Neutrophil (primary cell): ENCODE data around the gene KLHL40.

Experiments
- H3K27ac ChIP-seq: fragments of 200-600 bp; sonication (generic); 2 replicates; pipeline ENCODE4 v1.5.1; 2016; ENCODE audit warnings: mild to moderate bottlenecking, moderate library complexity
- H3K27me3 ChIP-seq: fragments of 200-600 bp; sonication (generic); 2 replicates; pipeline ENCODE4 v1.6.0; 2016; ENCODE audit warnings: mild to moderate bottlenecking
- H3K36me3 ChIP-seq: fragments of 200-600 bp; sonication (generic); 2 replicates; pipeline ENCODE4 v1.5.1; 2017
- H3K4me1 ChIP-seq, 2 experiments: fragments of 200-600 bp in 1 of 2; sonication (generic) in 1 of 2; 1 replicate in 1 of 2; 2 replicates in 1 of 2; pipeline versions ENCODE4 v1.5.1 to v1.6.1; 2013 to 2016; ENCODE audit warnings: low read depth in 1 of 2, low read length in 1 of 2, mild to moderate bottlenecking in 1 of 2, moderate library complexity in 1 of 2; ENCODE audit not compliant: control insufficient read depth in 1 of 2, insufficient read depth in 1 of 2
- H3K4me3 ChIP-seq, 2 experiments: fragments of 200-600 bp in 1 of 2; sonication (generic) in 1 of 2; 1 replicate in 1 of 2; 2 replicates in 1 of 2; pipeline ENCODE4 v1.5.1; 2013 to 2016; ENCODE audit warnings: low read depth in 1 of 2, low read length in 1 of 2, mild to moderate bottlenecking in 1 of 2, moderate library complexity in 1 of 2
- H3K9me3 ChIP-seq: fragments of 200-600 bp; sonication (generic); 2 replicates; pipeline ENCODE4 v1.5.1; 2016
- TF ChIP-seq, protein P1 (sequence below): fragments of 200-600 bp; sonication (generic); IDR thresholded peaks from 2 replicates; pipeline ENCODE4 v1.5.1; 2016; ENCODE audit warnings: antibody characterized with exemption

KLHL40 gene

DNA sequence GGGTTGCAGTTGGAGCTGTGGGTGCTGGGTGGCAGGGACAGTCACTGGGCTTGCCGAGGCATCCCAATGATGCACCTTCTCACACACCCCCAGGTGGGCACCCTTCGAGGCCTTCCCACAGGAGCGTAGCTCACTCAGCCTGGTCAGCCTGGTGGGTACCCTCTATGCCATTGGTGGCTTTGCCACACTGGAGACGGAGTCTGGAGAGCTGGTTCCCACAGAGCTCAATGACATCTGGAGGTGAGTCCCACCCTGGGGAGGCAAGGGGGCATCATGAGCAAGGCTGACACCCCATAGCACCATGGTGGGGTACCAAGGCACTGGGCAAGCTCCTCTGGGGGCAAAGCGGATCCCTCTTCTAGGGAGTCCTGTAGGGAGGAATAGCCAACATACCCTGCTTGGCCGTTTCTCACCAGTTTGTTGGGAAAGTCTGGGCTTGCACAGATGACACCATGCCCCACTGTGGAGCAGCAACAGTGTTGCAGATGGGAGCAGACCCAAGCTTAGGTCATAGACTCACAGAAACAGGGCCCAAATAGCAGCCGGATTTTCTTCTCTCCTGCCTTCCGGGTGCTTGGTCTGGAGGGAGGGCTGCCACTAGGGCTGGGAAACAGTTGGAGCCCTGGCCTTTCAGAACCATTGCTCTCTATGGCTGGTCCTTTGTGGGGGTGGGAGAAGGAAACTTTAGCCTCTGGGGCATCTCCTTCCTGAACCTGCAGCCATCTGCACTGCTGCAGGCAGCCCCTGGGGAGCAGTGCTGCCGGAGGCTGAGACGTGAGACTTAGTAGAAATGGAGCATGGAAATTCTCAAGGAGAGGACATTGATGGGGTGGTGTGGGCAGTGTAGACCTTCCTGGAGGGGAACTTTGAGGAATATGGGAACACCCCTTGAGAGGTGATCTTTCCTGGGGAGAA is 5.7 kb downstream of the KLHL40 start:
- H3K27me3 ChIP-seq = peaks cover 63% of the 10 kb centered on the region
- peaks cover 0 to 2% of the 10 kb centered on the region in 2 experiments for H3K4me1 ChIP-seq
- H3K36me3 ChIP-seq = no peaks in the 10 kb centered on the region
- H3K27ac ChIP-seq = no peak overlapping the region
- no peak overlapping the region for H3K4me3 ChIP-seq
- no peaks in the 10 kb centered on the region for H3K9me3 ChIP-seq
- TF ChIP-seq, protein P1, sequence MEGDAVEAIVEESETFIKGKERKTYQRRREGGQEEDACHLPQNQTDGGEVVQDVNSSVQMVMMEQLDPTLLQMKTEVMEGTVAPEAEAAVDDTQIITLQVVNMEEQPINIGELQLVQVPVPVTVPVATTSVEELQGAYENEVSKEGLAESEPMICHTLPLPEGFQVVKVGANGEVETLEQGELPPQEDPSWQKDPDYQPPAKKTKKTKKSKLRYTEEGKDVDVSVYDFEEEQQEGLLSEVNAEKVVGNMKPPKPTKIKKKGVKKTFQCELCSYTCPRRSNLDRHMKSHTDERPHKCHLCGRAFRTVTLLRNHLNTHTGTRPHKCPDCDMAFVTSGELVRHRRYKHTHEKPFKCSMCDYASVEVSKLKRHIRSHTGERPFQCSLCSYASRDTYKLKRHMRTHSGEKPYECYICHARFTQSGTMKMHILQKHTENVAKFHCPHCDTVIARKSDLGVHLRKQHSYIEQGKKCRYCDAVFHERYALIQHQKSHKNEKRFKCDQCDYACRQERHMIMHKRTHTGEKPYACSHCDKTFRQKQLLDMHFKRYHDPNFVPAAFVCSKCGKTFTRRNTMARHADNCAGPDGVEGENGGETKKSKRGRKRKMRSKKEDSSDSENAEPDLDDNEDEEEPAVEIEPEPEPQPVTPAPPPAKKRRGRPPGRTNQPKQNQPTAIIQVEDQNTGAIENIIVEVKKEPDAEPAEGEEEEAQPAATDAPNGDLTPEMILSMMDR = no peak

DNA sequence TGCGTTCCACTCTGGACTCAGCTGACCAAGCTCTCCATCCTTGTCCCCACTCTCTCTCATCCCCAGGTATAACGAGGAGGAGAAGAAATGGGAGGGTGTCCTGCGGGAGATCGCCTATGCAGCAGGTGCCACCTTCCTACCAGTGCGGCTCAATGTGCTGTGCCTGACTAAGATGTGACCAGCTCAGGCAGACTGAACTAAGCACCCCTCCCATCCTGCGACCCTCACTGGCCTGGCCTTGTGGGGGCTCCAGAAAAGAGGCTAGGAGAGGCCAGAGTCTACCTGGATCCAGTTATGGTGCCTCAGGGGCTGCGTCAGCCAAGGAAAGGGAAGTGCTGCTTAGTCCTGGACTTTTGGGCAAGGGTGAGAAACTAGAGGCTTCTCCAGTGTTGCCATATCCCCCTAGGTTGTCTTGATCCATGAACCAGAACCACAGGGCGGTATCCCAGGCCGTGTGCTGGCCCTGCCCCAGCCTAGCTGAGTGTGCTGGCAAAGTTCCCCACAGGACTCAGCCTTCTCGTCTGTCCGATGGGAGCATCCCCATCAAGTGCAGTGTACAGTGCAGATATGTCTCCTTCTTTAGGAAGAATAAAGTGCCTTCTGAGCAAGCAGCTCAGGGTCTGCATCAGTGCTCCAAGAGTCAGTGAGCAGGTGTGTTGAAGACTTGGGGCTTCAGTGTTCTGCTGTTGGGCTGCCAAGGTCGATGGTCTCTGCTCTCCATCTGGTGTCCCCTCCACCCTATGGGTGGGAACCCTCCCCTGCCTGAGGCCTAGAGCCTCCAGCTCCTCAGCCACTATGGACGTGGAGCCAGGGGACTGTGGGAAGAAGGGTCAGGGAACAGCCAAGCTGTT is 6.7 kb downstream of the KLHL40 start:
- no peak overlapping the region for H3K4me3 ChIP-seq
- H3K4me1 ChIP-seq = no peaks in the 10 kb centered on the region
- H3K36me3 ChIP-seq = no peaks in the 10 kb centered on the region
- H3K9me3 ChIP-seq = no peaks in the 10 kb centered on the region
- TF ChIP-seq, protein P1 = no peak
- H3K27me3 ChIP-seq = peaks cover 61% of the 10 kb centered on the region
- H3K27ac ChIP-seq = no peak overlapping the region

GRCh38 chr3:42692667-42693529 is 7.6 kb downstream of the KLHL40 start:
- Histone ChIP-seq H3K4me1 (no peaks in the 10 kb centered on the region), H3K27me3 (peaks cover 54% of the 10 kb centered on the region)

GRCh38 chr3:42693530-42693930 is 8.2 kb downstream of the KLHL40 start:
- peaks cover under 1 to 3% of the 10 kb centered on the region in 2 experiments for H3K4me1 ChIP-seq
- H3K36me3 ChIP-seq = no peaks in the 10 kb centered on the region
- H3K4me3 ChIP-seq = no peak overlapping the region
- H3K9me3 ChIP-seq = no peaks in the 10 kb centered on the region
- H3K27ac ChIP-seq = no peak overlapping the region
- TF ChIP-seq, protein P1 = no peak
- peaks cover 50% of the 10 kb centered on the region for H3K27me3 ChIP-seq

More at GRCh38 chr3:42692667-42693529, 7.6 kb downstream of the KLHL40 start:
- H3K9me3 ChIP-seq = no peaks in the 10 kb centered on the region
- no peaks in the 10 kb centered on the region for H3K36me3 ChIP-seq
- H3K27ac ChIP-seq = no peak overlapping the region
- TF ChIP-seq, protein P1 = no peak
- no peak overlapping the region for H3K4me3 ChIP-seq

DNA sequence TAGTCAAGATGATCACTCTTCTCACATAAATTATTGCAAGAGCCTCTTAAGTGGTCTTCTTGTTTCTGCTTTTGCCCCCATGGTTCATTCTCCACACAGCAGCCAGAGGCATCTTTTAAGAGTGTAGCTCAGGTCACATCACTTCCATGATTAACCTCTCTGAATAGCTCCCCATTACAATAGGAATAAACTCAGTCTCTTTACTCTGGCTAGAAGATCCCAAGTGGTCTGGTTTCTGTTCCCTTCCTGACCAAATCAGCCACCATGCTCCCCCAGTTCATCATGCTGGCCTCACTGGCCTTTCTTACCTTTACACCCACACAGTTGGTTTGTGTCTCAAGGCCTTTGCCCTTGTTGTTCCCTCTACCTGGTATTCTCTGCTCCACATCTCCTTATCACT is 9.0 kb downstream of the KLHL40 start:
- peaks cover 42% of the 10 kb centered on the region for H3K27me3 ChIP-seq
- TF ChIP-seq, protein P1 = no peak
- no peak overlapping the region for H3K27ac ChIP-seq
- H3K36me3 ChIP-seq = no peaks in the 10 kb centered on the region
- H3K4me3 ChIP-seq = no peak overlapping the region
- H3K4me1 ChIP-seq = peaks cover 4 to 7% of the 10 kb centered on the region in 2 experiments
- H3K9me3 ChIP-seq = no peaks in the 10 kb centered on the region
